BJ (cell line): ENCODE data around the gene KIAA1614. TPM values are rescaled to one million over a fixed set of nuclear protein-coding genes. Genes with fewer than 3 reads are reported as not detected.

Experiments
- polyA plus RNA-seq: library from polyadenylated mRNA; depleted of rRNA; stranded (reverse); fragments of >200 nt; gene quantifications from 2 replicates; pipeline ENCODE4 v1.2.3, GENCODE V29; 2011; rRNA removed

Gene KIAA1614
- polyA plus RNA-seq, 1 experiment, result 7.3 TPM

Other genes starting within 250 kb of the KIAA1614 start
- 21.6 and 24.8 TPM in 2 replicates for gene STX6, start 110.0 kb downstream of the KIAA1614 start, polyA plus RNA-seq
- 25.0 and 36.2 TPM in 2 replicates for gene MR1, start 121.1 kb downstream of the KIAA1614 start, polyA plus RNA-seq
- 16.0 and 16.9 TPM in 2 replicates for gene IER5, start 175.8 kb downstream of the KIAA1614 start, polyA plus RNA-seq